Measurements from ENCODE around the gene DPP6.

DNA sequence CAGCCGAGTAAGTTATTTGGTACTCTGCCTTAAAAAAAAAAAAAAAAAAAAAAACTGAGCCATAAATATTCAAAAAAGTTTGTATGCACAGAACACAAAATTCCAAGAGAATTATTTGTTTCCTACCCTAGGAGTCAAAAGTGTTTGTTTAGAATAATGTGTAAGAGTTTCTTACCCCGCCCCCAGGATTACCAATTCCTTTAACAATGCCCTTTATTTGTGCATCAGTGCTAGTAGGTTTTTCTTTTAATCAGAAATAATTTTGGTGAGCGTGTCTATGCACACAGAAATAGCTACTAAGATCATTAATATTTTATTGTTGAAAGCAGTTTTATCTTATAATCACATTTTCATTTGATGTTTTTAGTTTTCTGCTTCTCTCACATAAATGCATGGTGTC lies 374.6 kb downstream of the DPP6 start:
- TF ChIP-seq, protein P1, sequence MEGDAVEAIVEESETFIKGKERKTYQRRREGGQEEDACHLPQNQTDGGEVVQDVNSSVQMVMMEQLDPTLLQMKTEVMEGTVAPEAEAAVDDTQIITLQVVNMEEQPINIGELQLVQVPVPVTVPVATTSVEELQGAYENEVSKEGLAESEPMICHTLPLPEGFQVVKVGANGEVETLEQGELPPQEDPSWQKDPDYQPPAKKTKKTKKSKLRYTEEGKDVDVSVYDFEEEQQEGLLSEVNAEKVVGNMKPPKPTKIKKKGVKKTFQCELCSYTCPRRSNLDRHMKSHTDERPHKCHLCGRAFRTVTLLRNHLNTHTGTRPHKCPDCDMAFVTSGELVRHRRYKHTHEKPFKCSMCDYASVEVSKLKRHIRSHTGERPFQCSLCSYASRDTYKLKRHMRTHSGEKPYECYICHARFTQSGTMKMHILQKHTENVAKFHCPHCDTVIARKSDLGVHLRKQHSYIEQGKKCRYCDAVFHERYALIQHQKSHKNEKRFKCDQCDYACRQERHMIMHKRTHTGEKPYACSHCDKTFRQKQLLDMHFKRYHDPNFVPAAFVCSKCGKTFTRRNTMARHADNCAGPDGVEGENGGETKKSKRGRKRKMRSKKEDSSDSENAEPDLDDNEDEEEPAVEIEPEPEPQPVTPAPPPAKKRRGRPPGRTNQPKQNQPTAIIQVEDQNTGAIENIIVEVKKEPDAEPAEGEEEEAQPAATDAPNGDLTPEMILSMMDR (IDR thresholded peaks at IDR 0.05; ENCODE audit: poor library complexity) = no peak
- TF ChIP-seq EZH2 (IDR thresholded peaks at IDR 0.05; ENCODE audit: borderline replicate concordance) (no peak), EZH2phosphoT487 (IDR thresholded peaks at IDR 0.05; ENCODE audit: low read depth, severe bottlenecking, unreplicated experiment) (no peak)
